T-helper 17 cell (primary cell): ENCODE measurements around the gene SH3RF3. TPM values are rescaled to one million over a fixed set of nuclear protein-coding genes. Genes with fewer than 3 reads are reported as not detected.

Source experiments
- ATAC-seq: fragments of 150-1000 bp; cut with Tn5 transposase; 2 replicates; pipeline ENCODE4 v1.10.0; 2021; ENCODE audit warnings: mild to moderate bottlenecking, moderate library complexity
- DNase-seq, 3 donors: peaks; one replicate each; pipeline versions ENCODE4 v3.0.0 to v3.0.0-alpha.2; 2020 to 2021
- H3K9me3 ChIP-seq: one replicate; pipeline ENCODE4 v1.7.0; 2013; ENCODE audit warnings: low read length, mild to moderate bottlenecking; ENCODE audit not compliant: control insufficient read depth, poor library complexity, severe bottlenecking
- H3K27ac Mint-ChIP-seq: one replicate; pipeline ENCODE4 v1.8.0; 2022; ENCODE audit warnings: mild to moderate bottlenecking, moderate library complexity, mixed read lengths
- H3K27me3 Mint-ChIP-seq: one replicate; pipeline ENCODE4 v1.8.0; 2022; ENCODE audit warnings: mixed read lengths
- H3K36me3 Mint-ChIP-seq: one replicate; pipeline ENCODE4 v1.8.0; 2022; ENCODE audit warnings: low read depth, mixed read lengths
- H3K4me1 Mint-ChIP-seq: one replicate; pipeline ENCODE4 v1.8.0; 2022; ENCODE audit warnings: mild to moderate bottlenecking, mixed read lengths
- H3K4me3 Mint-ChIP-seq: one replicate; pipeline ENCODE4 v1.8.0; 2022; ENCODE audit warnings: mild to moderate bottlenecking, moderate library complexity, mixed read lengths
- total RNA-seq, 4 donors: library from RNA in 2 of 4; stranded (reverse) in 2 of 4; gene quantifications; one replicate each; pipeline ENCODE4 v1.2.3 and lab custom pipeline; 2022 to 2026

Gene SH3RF3
- total RNA-seq, 2 donors from 2014 or later = 0.16 to 0.27 TPM

DNA sequence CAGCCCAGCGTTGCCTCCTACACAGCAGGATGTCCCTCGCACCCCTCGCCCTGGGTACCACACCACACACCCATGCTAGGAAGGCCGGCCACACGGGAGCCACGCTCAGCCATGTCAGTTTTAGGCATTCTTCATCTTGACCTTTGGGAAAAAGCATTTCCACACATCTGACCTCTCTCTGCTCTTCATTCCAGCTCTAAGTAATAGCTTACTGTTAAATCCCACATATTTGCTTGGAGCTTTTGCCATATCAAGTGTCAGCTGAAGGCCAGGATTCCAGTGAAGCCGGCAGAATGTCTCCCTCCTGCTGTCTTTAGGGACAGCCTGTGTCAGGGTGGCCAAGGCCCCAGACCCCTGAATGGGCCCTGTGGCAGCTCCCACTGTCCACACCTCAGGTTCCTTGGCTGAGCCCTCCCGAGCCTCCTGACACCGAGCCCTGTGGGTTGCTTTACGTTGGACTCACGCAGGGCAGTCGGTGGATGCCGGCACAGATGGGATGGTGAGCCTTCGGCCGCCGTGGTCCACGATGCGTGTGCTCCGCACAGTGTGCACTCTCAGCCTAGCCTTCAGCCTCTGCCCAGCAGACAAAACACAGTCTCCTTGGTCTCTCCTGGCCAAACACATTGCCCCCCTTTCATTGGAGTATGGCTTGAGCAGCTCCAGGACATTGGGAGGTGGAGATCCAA, 282.8 kb downstream of the SH3RF3 start:
- Mint-ChIP-seq H3K36me3 (no peaks in the 10 kb centered on the region), H3K27ac (no peak overlapping the region), H3K4me1 (no peaks in the 10 kb centered on the region), H3K4me3 (no peak overlapping the region), H3K27me3 (peaks cover 5% of the 10 kb centered on the region)
- ATAC-seq (no peak), DNase-seq (no peak)
- no peaks in the 10 kb centered on the region for H3K9me3 ChIP-seq

DNA sequence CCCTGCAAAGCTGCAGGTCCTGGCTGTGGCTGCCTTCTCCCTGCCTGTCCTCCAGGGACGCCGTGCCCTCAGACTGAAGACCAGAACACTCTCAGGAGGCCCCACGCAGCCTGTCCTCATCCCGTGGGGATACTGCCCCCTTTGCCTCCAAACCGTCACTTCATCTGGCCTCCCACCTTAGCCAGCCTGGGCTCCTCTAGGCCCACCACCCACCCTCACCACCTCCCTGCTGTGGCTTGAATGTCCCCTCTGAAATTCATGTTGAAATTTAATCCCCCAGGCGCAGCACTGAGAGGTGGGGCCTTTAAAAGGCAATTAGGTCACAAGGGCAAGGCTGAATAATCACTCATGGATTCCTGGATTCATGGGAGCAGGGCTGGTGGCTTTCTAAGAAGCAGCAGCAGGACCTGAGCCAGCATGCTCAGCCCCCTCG, 286.6 kb downstream of the SH3RF3 start:
- H3K27ac Mint-ChIP-seq = no peak overlapping the region
- H3K27me3 Mint-ChIP-seq = peaks cover 14% of the 10 kb centered on the region
- H3K4me1 Mint-ChIP-seq = no peaks in the 10 kb centered on the region
- no peak for DNase-seq
- H3K4me3 Mint-ChIP-seq = no peak overlapping the region
- ATAC-seq = no peak
- H3K9me3 ChIP-seq = no peaks in the 10 kb centered on the region
- no peaks in the 10 kb centered on the region for H3K36me3 Mint-ChIP-seq

DNA sequence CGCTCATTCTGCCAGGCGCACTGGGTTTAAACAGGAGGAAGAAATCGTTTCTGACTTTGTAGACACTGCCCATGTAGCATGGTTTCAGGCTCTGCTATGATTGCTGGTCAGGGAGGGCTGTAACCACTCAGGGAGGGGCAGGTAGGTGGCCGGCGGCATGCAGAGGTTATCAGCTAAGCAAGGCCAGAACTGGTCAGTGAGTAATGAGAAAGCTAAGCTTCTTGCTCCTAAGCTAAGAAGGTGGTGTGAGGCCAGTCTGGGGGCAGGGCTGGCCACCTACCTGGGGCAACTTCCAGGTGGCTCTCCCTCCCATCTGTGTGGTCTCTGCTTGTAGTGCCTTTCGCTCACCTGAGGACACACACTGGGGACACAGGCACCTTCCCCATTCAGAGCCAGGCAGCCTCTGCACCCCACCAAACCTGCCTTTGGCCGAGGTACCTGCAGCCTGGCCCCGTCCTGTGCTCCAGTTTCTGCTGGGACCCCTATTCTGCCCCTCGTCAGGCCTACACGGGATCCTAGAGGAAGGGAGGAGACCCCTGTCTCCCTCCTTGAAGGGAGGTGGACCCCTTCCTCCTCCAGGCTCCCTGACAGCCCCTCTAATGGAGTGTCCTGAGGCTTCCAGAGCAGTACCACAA, 288.8 kb downstream of the SH3RF3 start:
- H3K4me3 Mint-ChIP-seq = no peak overlapping the region
- no peaks in the 10 kb centered on the region for H3K4me1 Mint-ChIP-seq
- H3K9me3 ChIP-seq = no peaks in the 10 kb centered on the region
- DNase-seq = no peak
- no peak for ATAC-seq
- H3K36me3 Mint-ChIP-seq = no peaks in the 10 kb centered on the region
- peaks cover 14% of the 10 kb centered on the region for H3K27me3 Mint-ChIP-seq
- no peak overlapping the region for H3K27ac Mint-ChIP-seq

DNA sequence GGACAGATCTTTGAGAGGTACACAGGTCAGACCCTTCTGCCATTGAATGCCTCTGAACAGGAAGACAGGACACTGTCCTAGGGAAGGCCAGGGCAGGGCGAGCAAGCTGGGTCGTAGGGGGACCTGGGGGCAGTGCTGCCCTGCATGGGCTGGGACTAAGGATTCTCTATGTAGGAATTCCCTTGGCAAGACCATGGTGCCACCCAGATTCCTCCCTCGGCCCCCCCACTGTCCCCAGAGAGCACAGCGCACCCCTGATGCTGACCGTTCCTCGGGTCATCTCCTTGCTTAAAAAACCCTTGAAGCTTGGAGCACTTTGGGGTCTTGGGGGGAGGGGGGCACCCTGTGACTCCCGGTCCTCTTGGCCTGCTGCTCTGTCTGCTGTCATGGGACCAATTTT, 289.7 kb downstream of the SH3RF3 start:
- Mint-ChIP-seq H3K4me1 (no peaks in the 10 kb centered on the region), H3K4me3 (no peak overlapping the region), H3K27me3 (peaks cover 14% of the 10 kb centered on the region), H3K36me3 (no peaks in the 10 kb centered on the region), H3K27ac (no peak overlapping the region)
- no peaks in the 10 kb centered on the region for H3K9me3 ChIP-seq
- ATAC-seq (no peak), DNase-seq (no peak)

DNA sequence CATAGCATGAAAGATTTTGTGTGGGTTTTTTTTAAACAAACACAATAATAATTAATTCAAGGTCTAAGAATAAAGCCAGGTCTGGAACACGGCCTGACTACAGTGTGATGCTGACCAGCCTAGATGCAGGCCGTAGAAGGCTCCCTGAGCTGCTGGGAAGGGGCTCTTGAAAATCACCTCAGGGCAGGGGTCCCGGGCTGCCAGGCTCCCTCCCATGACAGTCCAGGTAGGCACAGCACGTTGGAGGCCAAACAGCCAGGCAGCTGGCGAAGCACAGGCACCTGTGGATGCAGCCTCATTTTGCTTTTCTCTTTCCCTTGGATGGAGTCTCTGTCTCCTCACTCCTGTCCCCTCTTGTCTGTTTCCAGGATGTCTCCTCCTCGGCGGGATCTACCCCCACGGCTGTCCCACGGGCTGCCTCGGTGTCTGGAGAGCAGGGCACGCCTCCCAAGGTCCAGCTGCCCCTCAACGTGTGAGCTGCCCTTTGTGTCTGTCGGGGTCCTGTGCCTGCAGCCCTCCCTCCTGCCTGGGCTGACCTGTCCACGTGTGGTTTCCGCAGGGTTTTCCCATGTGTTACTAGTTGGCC, 290.3 kb downstream of the SH3RF3 start:
- Mint-ChIP-seq H3K27ac (no peak overlapping the region), H3K4me1 (no peaks in the 10 kb centered on the region), H3K4me3 (no peak overlapping the region), H3K36me3 (no peaks in the 10 kb centered on the region), H3K27me3 (peaks cover 14% of the 10 kb centered on the region)
- no peaks in the 10 kb centered on the region for H3K9me3 ChIP-seq
- no peak for ATAC-seq
- DNase-seq = no peak

DNA sequence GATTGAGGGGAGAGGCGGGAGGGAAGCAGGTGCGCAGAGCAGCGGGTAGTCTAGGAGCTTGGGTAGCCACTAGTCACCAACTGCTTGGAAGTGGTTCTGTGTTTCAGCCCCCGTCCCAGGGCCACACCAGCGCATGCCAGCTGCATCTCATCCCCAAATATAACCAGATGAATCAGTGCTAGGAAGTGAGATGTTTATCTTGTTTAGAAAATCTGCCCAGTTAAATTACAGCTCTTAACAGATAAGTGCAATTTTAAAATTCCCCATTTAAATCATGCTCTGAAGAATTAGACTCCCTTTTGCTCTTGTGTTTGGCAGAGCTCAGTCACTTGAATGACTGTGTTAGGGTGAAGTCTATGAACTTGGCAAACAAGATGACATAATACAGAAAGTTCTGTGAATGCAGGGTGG, 291.0 kb downstream of the SH3RF3 start:
- no peak overlapping the region for H3K27ac Mint-ChIP-seq
- no peak overlapping the region for H3K4me3 Mint-ChIP-seq
- no peaks in the 10 kb centered on the region for H3K36me3 Mint-ChIP-seq
- peaks cover 9% of the 10 kb centered on the region for H3K27me3 Mint-ChIP-seq
- H3K4me1 Mint-ChIP-seq = peaks cover 3% of the 10 kb centered on the region
- DNase-seq = no peak
- H3K9me3 ChIP-seq = no peaks in the 10 kb centered on the region
- no peak for ATAC-seq

DNA sequence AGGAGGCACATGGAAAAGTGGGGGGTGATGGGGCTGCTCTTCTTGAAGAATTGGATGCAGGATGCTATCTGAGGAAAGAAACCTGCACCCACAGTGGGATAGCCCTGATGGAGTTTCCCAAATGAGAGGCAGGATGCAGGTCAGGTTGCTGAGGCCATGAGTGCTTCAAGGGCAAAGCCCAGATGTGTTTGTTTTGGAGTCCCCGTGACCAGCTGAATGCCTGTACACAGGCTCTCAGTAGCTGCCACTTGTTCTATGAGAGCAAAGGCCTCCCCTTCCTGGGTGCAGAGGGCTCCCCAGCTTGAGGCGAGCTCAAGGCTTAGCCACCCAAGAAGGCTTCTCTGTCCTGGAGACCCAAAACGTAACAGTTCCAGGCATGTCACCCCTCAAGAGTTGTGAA, 292.1 kb downstream of the SH3RF3 start:
- H3K9me3 ChIP-seq = no peaks in the 10 kb centered on the region
- no peak overlapping the region for H3K27ac Mint-ChIP-seq
- ATAC-seq (no peak), DNase-seq (no peak)
- peaks cover 9% of the 10 kb centered on the region for H3K27me3 Mint-ChIP-seq
- no peaks in the 10 kb centered on the region for H3K36me3 Mint-ChIP-seq
- H3K4me3 Mint-ChIP-seq = no peak overlapping the region
- peaks cover 3% of the 10 kb centered on the region for H3K4me1 Mint-ChIP-seq

DNA sequence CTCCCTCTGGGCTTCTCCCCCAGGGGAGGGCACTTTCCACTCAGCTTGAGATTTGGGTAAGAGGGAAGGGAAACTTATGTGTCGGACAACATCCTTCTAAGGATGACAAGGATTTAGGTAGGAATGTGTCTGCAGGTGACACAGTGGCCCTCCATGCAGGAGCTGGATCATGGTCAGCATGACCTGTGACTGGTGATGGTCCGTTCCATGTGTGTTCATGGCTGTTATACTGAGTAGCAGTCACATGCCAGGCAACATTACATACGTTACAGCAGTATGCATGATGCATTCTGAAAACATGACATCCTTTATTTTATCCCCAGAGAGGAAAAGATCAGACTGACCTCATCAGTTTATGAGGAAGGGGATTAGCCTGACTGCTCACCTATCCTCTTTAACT, 292.6 kb downstream of the SH3RF3 start:
- Mint-ChIP-seq H3K27me3 (peaks cover 9% of the 10 kb centered on the region), H3K4me3 (no peak overlapping the region), H3K4me1 (peaks cover 3% of the 10 kb centered on the region), H3K27ac (no peak overlapping the region), H3K36me3 (no peaks in the 10 kb centered on the region)
- ATAC-seq (no peak), DNase-seq (no peak)
- no peaks in the 10 kb centered on the region for H3K9me3 ChIP-seq

DNA sequence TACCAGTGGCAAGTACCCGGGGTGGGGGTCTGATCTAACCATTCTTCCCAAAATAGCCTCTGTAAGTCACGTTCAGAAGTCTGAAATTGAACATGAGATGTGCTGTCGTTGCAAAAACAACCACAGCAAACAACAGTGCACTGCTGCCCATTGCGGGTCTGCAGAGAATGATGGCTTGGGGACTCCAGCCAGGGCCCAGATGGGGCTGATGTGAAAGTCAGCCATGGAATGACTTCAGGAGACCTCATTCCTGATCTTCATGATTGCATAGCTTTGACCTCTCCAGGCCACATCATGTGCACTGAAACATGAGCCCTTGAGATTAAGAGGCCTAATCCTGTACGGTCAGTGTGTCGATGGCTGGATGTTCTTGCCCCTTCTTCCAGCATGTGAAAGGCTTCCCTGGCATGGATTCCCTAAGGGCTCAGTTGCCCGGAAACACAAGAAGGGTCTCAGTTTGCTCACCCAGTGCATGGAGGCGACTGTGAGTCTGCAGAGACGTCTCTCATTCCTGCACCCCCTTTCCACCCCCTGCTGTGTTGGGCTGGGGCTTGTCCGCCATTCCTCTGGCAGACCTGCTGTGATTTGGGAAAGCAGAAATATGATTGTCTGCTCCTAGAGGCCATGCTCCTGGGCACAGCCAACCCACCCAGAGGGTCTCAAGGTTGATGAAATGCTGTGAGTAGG, 293.2 kb downstream of the SH3RF3 start:
- peaks cover 3% of the 10 kb centered on the region for H3K4me1 Mint-ChIP-seq
- no peaks in the 10 kb centered on the region for H3K36me3 Mint-ChIP-seq
- no peak overlapping the region for H3K27ac Mint-ChIP-seq
- no peaks in the 10 kb centered on the region for H3K9me3 ChIP-seq
- H3K27me3 Mint-ChIP-seq = peaks cover 9% of the 10 kb centered on the region
- H3K4me3 Mint-ChIP-seq = no peak overlapping the region
- DNase-seq (no peak), ATAC-seq (no peak)

DNA sequence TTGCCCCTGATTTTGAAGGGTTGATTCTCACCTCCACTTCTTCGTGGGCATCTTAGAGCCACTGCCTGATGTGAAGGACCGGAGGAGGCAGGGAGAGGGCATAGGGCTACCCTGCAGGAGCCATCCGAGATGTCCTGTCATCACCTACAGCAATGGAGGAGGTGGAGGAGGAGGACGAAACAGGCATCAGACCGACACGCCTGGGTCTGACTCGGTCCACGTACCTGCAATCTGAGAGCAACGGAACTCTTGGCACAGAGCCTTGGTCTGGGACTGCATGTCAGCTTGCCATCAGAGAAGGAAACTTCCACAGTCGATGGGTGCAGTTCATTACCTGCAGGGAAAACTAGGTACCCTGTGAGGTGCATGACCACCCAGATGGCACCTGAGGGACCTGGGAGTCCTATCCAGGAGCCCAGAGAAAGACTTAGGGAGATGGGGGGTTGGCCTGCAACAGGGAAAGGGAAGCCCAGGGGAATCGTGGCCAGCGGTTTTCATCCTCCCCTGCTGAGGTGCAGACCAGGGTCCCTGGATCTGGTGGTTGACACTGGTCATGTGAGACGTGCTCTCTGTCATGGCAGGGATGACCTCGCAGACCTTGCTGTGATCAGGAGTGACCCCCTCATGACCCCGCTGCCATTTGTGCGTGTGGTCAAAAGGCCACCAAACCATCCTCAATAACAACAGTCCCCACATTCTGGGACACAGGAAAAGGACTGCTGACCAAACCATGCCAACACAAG, 293.9 kb downstream of the SH3RF3 start:
- H3K36me3 Mint-ChIP-seq = no peaks in the 10 kb centered on the region
- no peak overlapping the region for H3K27ac Mint-ChIP-seq
- peaks cover 3% of the 10 kb centered on the region for H3K4me1 Mint-ChIP-seq
- peaks cover 12% of the 10 kb centered on the region for H3K27me3 Mint-ChIP-seq
- no peak for DNase-seq
- no peak overlapping the region for H3K4me3 Mint-ChIP-seq
- ATAC-seq = no peak
- no peaks in the 10 kb centered on the region for H3K9me3 ChIP-seq

DNA sequence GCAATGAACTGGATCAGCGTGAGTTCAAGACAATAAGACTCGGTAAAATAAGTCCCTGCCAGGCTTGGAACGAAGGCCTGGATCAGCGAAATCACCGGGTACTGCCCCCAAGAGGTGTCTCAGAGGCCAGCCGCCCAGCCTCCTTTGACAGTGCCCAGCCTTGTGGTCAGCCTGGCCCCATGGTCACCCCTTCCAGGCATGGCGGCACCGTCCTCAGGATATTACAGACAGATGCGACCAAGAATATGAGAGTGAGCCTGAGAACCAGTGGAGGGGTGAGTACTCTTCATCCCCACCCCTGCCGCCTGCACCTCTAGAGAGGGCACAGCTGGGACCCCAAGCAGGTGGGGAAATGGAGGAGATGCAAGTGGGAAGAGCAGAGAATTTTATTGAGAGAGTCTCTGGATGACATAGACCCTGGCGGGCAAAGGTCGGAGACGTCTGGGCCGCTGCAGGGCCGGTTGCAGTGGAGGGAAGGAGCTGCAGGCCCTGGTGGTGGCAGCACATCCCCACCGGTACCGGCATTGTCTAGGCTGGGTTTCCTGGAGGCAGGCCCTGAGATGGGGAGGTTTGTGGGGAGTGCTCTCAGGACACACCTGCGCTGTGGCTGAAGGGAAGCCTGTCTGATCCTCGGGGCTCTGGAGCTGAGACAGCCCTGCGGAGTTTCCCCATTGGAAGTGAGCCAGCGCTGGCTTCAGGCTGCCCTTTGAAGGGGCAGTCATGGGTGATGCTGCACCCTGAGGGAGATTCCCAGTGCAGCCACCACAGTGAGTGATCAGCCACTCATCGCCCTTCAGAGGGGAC, 294.8 kb downstream of the SH3RF3 start:
- ATAC-seq (no peak), DNase-seq (no peak)
- Mint-ChIP-seq H3K27ac (no peak overlapping the region), H3K27me3 (peaks cover 14% of the 10 kb centered on the region), H3K4me3 (no peak overlapping the region), H3K4me1 (peaks cover 3% of the 10 kb centered on the region), H3K36me3 (no peaks in the 10 kb centered on the region)
- H3K9me3 ChIP-seq = no peaks in the 10 kb centered on the region

DNA sequence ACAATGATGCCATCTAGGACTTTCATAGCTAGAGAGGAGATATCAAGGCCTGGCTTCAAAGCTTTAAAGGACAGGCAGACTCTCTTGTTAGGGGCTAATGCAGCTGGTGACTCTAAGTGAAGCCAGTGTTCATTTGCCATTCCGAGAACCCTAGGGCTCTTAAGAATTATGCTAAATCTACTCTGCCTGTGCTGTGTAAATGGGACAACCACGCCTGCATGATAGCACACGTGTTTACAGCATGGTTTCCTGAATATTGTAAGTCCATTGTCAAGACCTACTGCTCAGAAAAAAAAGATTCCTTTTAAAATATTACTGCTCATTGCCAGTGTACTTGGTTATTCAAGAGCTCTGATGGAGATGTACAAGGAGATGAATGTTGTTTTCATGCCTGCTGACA, 296.4 kb downstream of the SH3RF3 start:
- Mint-ChIP-seq H3K36me3 (no peaks in the 10 kb centered on the region), H3K27ac (no peak overlapping the region), H3K27me3 (peaks cover 5% of the 10 kb centered on the region), H3K4me1 (peaks cover 4% of the 10 kb centered on the region), H3K4me3 (no peak overlapping the region)
- no peak for DNase-seq
- no peak for ATAC-seq
- H3K9me3 ChIP-seq = no peaks in the 10 kb centered on the region
